GM19239 (cell line): ENCODE measurements around the gene ZNF318.
"Not testable (repeated sequence)": the region's sequence is repeated elsewhere in the genome, so short reads cannot be mapped to it uniquely, and the experiment has no call there.

Experiments
- DNase-seq: peaks from one replicate; pipeline ENCODE4 v3.0.0; 2011; ENCODE audit warnings: low spot score; ENCODE audit not compliant: insufficient read length
- FAIRE-seq: peaks from 2 replicates; lab custom pipeline; 2011; peaks lifted over from hg19 to GRCh38; lab: Jason Lieb, UNC

ZNF318 gene

GRCh38 chr6:43304882-43305281, 64.6 kb downstream of the ZNF318 start:
- DNase-seq: no peak
- no peak for FAIRE-seq

GRCh38 chr6:43304361-43304760, 65.1 kb downstream of the ZNF318 start:
- DNase-seq: no peak
- no peak for FAIRE-seq

GRCh38 chr6:43303751-43304331, 65.6 kb downstream of the ZNF318 start:
- FAIRE-seq (no peak), DNase-seq (no peak)

- not testable (repeated sequence) for FAIRE-seq, DNase-seq
Observed at GRCh38 chr6:43303006-43303405, 66.4 kb downstream of the ZNF318 start.

GRCh38 chr6:43302126-43302525, 67.3 kb downstream of the ZNF318 start:
- FAIRE-seq: no peak
- DNase-seq: no peak

- DNase-seq: no peak
- FAIRE-seq: no peak
Observed at GRCh38 chr6:43301081-43301870, 68.2 kb downstream of the ZNF318 start.

DNA sequence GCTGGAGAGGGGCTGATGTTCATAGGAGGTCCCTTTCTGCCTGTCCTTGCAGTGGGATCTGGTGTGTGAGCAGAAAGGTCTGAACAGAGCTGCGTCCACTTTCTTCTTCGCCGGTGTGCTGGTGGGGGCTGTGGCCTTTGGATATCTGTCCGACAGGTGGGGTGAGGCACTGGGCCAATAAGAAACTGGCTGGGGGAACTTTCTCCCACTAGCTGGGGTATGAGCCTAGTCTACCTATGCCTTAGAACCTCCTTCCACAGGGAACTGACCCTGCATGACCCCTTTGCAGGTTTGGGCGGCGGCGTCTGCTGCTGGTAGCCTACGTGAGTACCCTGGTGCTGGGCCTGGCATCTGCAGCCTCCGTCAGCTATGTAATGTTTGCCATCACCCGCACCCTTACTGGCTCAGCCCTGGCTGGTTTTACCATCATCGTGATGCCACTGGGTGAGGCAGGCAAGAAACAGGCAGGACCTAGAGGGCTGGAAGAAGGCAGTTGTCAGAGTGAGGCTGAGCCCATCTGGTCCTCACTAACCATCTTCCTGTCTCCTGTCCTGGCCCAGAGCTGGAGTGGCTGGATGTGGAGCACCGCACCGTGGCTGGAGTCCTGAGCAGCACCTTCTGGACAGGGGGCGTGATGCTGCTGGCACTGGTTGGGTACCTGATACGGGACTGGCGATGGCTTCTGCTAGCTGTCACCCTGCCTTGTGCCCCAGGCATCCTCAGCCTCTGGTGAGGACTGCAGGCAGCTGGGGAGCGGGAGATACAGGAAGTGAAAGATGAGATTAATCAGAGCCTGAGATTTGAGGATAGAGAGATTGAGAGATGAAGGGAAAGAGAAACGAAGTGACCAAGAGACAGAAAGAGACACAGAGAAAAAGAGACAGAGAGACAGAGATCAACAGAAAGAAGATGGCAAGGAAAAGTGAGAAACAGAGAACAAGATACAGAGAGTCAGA, 69.8 kb downstream of the ZNF318 start:
- FAIRE-seq (no peak), DNase-seq (no peak)

- FAIRE-seq: no peak
- no peak for DNase-seq
Observed at GRCh38 chr6:43298565-43299337, 70.7 kb downstream of the ZNF318 start.

- no peak for FAIRE-seq
Observed at GRCh38 chr6:43297644-43298564, 71.5 kb downstream of the ZNF318 start, which contains the start of gene SLC22A7. SLC22A7 (plus strand) TSS chr6:43298260; CDS start chr6:43298359, 99 bp downstream.

GRCh38 chr6:43296780-43297497, 72.5 kb downstream of the ZNF318 start:
- FAIRE-seq (no peak), DNase-seq (no peak)

More at GRCh38 chr6:43297644-43298564, 71.5 kb downstream of the ZNF318 start, which contains the start of gene SLC22A7:
- DNase-seq: no peak

DNA sequence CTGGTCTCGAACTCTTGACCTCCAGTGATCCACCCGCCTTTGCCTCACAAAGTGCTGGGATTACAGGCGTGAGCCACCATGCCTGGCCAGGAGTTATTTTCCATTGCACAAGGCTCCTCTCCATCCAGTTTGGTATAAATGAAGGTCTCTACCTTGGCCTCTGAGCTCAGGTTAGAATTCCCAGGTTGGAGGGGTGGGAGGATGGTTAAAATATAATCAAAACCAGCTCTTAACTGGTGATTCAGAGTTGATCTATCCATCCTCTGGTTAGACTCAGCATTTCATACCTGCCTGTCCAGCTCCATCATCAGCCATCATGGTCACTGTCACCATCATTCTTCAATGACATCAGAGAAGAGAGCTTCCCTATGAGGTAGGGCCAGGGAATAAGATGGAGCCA, 74.0 kb downstream of the ZNF318 start:
- DNase-seq: no peak
- no peak for FAIRE-seq

GRCh38 chr6:43294536-43294935, 74.9 kb downstream of the ZNF318 start:
- DNase-seq (no peak), FAIRE-seq (no peak)

DNA sequence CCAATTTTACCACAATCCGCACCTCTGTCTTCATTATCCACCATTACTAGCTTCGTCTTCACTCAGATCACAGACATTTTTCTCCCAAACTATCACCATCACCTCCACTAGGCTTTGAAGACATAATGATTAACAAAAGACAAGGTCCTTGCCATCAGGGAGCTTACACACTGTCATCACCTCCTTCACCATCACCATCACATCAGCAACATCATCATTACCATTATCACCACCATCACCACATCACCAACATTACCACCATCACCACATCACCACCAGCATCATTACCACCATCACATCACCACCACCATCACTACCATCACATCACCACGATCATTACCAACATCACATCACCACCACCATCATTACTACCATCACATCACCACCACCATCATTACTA, 75.7 kb downstream of the ZNF318 start:
- FAIRE-seq (no peak), DNase-seq (no peak)

DNA sequence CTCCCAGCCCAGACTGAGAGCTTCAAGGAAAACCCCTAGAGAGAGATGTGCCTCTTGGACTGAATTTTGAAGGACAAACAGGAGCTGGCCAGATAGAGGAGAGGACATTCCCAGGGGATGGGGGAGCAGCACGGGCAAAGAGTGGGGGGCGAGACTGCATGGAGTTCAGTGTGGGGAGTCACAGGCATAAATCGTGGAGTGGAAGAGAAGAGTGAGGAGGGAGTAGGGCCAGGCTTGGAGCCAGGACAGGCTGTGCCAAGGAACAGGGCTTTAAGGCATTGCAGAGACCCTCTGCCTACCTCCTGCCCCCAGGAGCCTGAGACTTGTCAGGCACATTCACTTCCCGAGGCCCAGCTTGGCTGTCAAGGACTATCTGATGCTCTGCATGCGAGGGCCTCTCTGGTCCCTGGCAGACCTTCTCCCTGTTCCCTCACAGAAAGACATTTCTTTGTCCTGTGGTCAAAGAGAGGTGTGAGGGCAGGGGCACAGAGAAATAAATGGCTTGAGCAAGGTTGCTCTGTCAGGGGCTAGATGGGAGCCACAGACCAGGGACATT, 76.6 kb downstream of the ZNF318 start:
- DNase-seq: no peak
- no peak for FAIRE-seq

- FAIRE-seq (no peak), DNase-seq (no peak)
Observed at GRCh38 chr6:43292341-43292740, 77.1 kb downstream of the ZNF318 start.

GRCh38 chr6:43291708-43292107, 77.7 kb downstream of the ZNF318 start:
- FAIRE-seq (no peak), DNase-seq (no peak)

DNA sequence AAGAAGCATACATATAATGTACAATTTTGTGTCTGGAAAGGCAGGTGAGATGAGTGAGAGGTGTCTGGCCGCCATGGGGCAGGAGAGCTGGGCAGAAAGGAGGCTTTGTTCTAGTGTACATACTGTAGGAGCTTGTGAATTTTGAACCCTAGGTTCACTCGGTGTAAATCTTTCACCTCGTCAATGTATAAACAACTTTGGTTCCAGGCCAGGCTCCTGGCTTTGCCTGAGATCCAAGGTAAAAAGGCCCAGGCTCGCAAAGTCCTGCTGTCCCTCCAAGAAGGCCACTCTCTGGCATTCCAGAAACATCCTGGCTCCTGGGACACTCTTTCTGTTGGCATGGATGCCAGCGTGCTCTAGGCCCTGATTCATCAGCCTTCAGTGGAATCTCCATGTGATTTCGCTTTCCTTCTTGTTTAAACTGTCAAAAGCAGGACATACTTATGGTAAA, 78.5 kb downstream of the ZNF318 start:
- no peak for DNase-seq
- FAIRE-seq: no peak
